ENCODE data around the gene PLSCR5.

PLSCR5 gene, protein sequence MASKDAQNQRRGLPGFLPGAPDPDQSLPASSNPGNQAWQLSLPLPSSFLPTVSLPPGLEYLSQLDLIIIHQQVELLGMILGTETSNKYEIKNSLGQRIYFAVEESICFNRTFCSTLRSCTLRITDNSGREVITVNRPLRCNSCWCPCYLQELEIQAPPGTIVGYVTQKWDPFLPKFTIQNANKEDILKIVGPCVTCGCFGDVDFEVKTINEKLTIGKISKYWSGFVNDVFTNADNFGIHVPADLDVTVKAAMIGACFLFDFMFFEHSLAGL

DNA sequence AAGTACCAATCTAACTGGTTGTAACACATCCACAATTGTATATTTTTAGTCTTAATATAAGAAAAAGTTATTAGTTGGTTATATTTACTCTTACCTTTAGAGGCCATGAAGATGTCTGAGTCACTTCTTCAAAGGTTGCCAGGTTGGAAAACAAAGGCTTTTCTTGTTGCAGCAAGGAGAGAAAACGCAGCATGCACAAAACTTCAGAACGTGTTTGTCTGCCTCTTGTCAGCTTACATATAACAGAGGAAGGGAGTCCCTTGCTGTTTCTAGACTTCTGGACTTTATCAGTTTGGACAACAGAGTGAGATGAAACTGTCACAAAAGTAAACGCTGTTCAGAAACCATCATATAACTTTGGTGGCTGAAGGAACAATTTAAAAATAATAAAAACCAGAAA is at the start of gene PLSCR5:
TSS of gene PLSCR5 (minus strand) at position 241 of the 400 bp plus-strand sequence. CDS start at position 107, 134 bp downstream.
- no peak for DNase-seq (ENCODE audit: low spot score)

DNA sequence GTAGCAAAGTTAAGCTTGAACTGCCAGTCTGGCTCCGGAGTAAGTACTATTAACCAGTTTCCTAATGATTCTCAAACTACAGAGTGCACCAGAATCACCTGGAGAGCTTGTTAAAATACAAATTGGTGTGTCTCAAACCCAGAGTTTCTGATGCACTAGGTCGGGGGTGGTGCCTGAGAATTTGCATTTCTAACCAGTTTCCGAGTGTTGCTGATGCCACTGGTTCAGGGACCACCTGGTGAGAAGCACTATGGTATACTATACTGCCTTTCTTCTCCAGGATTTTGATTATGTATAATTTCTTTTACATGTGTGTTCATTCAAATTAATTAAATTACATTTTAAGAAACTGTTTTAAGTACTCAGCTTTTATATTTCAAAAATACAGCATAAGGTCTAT is 48.8 kb upstream of the PLSCR5 start:
- DNase-seq (ENCODE audit: low spot score): no peak

GRCh38 chr3:146650691-146651442 is 45.7 kb upstream of the PLSCR5 start:
- no peak for DNase-seq (ENCODE audit: low spot score)

GRCh38 chr3:146646261-146646660 is 41.1 kb upstream of the PLSCR5 start:
- DNase-seq (ENCODE audit: low spot score): no peak

GRCh38 chr3:146640955-146641867 is 36.1 kb upstream of the PLSCR5 start:
- peak; percentile 17 for DNase-seq (ENCODE audit: low spot score)

DNA sequence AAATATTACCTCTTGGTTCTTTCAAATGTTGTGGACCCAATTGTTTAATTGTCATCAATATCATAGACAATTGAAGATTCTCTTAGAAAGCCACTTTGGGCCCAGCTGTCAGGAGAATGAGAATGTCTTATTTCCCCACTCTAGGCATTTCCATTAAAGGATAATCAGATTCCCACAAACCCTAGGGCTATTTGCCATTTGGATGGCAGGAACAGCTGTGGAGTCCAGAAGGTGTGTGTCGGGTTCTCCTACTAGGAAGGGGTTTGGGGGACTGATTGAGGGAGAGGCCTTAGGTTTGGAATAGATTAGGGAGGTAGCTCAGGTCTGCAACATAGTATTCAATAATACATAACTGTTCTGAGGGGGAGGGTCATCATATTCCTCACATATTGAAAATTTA is 35.2 kb upstream of the PLSCR5 start:
- no peak for DNase-seq (ENCODE audit: low spot score)

DNA sequence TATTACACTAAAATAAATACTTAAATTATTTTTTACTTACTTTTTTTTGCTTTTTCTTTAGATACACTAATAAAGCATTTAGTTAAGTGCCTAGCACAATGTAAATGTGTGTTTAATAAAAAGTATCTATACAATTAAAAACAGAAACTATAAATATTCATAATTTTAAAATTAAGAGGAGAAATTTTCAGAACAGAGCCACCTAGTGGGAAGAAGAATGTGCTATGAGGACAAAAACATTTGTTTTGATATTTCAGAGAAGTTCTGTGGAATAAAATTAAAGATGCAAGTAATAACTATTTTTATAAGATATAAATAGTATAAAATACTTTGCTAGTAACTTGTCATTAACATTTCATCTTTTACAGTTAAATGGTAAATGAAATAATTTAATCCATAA is 33.6 kb upstream of the PLSCR5 start:
- DNase-seq (ENCODE audit: low spot score): no peak

GRCh38 chr3:146637871-146638270 is 32.7 kb upstream of the PLSCR5 start:
- no peak for DNase-seq (ENCODE audit: low spot score)

GRCh38 chr3:146636881-146637280 is 31.7 kb upstream of the PLSCR5 start:
- no peak for DNase-seq (ENCODE audit: low spot score)

DNA sequence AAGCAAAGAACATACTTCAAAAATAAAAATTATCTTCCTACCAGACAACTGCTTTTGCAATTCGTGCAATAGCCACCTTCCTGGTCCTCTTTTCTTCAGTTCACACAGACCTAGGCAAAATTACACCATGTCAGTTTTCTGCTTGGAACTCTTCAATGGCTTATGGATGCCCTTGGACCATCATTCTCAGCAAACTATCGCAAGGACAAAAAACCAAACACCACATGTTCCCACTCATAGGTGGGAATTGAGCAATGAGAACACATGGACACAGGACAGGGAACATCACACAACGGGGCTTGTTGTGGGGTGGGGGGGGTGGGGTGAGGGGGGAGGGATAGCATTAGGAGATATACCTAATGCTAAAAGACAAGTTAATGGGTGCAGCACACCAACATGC is 29.2 kb upstream of the PLSCR5 start:
- no peak for DNase-seq (ENCODE audit: low spot score)

GRCh38 chr3:146628671-146629070 is 23.5 kb upstream of the PLSCR5 start:
- DNase-seq (ENCODE audit: low spot score): no peak

- DNase-seq (ENCODE audit: low spot score): no peak
These were observed 21.4 kb upstream of the PLSCR5 start for GRCh38 chr3:146626403-146627122.

DNA sequence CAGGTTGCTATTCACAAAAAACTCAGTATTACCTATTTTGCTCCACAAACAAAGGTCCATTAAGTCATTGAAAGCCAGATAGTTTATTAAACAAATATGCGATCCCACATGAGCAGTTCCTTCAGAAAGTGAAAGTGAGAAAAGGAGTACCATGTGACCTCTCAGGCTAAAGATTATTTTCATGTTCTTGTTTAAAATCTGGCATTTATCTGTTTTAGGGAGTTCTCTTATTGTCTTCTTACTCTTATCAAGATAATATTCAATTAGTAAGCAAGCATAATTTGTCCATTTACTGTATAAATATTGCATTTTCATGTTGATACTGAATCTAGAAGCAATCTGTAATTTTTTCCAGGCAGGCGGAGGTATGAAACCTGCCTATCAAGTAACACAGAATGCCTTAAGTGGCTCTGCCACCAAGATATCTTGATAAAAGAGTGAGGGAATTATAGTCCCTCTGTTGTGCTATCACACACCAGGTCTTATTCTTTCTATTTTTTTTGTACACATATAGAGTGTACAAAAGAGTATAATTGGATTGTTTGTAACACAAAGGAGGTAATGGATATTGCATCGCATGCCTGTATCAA is 20.1 kb upstream of the PLSCR5 start:
- peak; percentile 6 for DNase-seq (ENCODE audit: low spot score)

DNA sequence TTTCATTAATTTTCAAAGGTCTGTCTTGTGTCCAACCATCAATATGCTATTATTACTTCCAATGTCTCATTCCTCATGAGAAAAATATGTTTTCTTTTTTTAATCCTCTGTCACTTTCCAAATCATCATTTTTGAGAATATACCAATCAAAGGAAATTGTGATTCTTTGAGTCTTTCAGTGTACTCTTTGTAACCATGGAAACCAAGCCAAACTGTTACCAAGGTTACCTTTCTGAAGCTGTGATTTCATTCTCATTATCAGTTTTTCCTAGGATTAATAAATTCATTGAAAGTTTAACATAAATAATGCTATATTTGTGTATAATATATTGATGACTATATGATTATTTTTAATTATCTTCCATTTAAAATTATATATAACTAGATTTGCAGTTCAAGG is 16.6 kb upstream of the PLSCR5 start:
- no peak for DNase-seq (ENCODE audit: low spot score)

DNA sequence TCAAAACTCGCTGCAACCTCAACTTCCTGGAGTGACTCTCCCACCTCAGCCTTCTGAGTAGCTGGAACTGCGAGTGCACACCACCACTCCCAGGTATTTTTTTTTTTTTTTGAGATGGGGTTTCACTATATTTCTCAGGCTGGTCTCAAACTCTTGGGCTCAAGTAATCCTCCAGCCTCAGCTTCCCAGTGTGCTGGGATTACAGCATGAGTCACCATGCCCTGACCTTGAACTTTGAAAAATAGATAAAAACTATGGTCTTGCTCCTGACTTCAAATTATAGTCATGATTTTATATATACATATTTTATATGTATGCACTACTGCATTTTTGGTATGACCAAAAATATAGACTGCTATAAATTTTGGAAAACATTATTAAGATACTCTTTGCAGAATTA is 6.9 kb upstream of the PLSCR5 start:
- no peak for DNase-seq (ENCODE audit: low spot score)

GRCh38 chr3:146611096-146611495 is 6.0 kb upstream of the PLSCR5 start:
- DNase-seq (ENCODE audit: low spot score): no peak

GRCh38 chr3:146598535-146598934 is 6.6 kb downstream of the PLSCR5 start:
- no peak for DNase-seq (ENCODE audit: low spot score)

GRCh38 chr3:146594843-146595482 is 10.2 kb downstream of the PLSCR5 start:
- DNase-seq (ENCODE audit: low spot score): no peak

DNA sequence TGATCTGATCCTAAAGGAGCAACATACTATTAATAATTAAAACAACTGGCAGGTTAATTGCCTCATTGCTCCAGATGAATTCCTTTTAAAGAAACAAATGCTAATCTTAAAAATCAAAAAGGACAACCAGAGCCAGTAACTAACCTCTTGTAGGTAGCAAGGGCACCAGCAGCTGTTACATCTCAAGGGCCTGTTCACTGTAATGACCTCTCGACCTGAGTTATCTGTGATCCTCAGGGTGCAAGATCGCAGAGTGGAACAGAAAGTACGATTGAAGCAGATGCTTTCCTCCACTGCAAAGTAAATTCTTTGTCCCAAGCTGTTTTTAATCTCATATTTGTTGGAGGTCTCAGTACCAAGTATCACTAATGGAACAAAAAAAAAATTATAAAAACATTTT is 11.4 kb downstream of the PLSCR5 start:
- DNase-seq (ENCODE audit: low spot score): no peak

GRCh38 chr3:146590521-146590920 is 14.6 kb downstream of the PLSCR5 start:
- DNase-seq (ENCODE audit: low spot score): no peak

GRCh38 chr3:146589899-146590508 is 15.1 kb downstream of the PLSCR5 start:
- peak; percentile 38 for DNase-seq (ENCODE audit: low spot score)
